ELF-1 (cell line): ENCODE results near the gene ECHDC1.
"Not testable (repeated sequence)": the region's sequence is repeated elsewhere in the genome, so short reads cannot be mapped to it uniquely, and the experiment has no call there.

Experiments
- DNase-seq: peaks from one replicate; pipeline ENCODE4 v3.0.0-alpha.2; 2016; ENCODE audit warnings: low read depth, low spot score

ECHDC1 gene, protein sequence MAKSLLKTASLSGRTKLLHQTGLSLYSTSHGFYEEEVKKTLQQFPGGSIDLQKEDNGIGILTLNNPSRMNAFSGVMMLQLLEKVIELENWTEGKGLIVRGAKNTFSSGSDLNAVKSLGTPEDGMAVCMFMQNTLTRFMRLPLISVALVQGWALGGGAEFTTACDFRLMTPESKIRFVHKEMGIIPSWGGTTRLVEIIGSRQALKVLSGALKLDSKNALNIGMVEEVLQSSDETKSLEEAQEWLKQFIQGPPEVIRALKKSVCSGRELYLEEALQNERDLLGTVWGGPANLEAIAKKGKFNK

DNA sequence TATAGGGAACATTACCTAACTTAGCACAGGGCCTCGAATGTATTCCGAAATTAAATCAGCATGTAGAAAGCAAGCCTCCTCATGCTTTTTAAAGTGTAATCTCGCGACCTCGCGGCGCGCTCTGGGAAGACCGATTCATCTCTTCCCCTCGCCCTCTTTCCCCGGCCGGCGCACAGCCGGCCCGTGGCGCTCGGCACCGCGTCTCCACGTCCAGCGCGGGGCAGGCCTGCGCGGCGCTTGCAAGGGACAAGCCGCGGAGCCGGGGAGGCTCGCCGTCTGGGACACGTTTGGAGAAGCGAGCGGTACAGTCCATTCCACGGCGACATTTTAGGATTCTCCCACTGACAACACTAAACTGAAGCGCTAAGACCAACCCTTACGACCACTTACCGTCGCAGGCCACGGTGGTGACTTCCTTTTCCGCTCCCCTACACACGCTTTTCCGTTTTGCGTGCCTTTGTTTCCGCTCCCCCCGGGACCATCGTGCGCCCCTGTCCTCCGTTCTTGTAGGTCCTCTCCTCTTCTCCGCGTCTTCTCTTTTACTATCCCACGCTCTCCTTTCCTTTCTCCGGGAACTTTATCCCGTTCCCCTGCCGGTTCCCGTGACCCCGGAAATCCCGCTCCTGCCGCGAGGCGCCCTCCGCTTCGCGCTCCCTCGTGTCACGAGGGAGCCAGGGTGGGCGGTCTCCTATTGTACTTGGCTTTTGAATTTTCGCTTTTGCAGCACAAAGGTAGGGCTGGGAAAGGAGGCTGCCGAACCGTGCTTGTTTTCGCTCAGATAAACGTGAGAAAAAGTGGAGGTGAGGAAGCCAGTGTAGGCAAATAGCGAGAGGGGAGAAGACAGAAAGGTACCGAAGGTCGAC lies at the start of gene ECHDC1:
Gene ECHDC1 (minus strand): TSS at position 664 of the 863 bp plus-strand sequence. CDS start 12,581 bp downstream, outside the sequence.
- DNase-seq, result peak; percentile 71

- DNase-seq, result no peak
Measured at GRCh38 chr6:127392301-127392700, 48.9 kb upstream of the ECHDC1 start.

DNA sequence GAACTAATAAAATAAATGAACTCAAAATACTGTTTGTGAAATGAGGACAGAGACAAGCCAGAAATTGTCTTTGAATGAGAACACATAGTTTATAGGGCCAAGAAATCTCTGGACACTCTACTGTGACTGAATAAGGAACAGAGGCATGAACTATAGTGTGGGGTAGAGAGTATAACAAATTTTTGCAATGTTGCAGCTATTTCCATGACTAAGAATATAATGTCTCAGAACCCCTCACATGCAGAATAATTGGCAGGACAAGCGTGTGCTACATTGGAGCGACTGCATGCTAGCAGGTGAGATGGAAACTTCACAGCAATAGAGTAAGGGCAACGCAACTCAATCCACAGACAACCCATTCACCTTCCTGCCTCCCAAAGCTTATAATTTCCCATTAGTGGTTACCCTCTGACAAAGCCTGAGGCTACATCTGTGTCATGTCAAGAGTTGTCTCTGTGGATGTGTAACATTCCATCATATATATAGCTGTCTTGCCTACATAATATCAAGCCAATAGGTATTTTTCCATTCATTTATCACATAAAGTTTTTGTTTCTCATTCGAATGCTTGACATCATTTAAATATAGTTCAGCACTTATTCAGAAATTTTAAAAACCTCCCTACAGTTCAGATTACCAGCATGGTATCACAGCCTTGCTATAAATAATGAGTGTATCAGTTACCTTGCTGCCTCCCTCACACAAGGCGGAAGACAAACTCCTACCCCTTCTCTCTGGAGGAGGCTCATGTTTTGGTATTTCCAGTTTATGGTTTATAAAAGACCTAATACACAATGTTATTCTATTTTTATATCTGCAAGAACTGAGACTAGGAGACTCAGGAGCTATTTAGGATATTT lies 47.9 kb upstream of the ECHDC1 start:
- no peak for DNase-seq

DNA sequence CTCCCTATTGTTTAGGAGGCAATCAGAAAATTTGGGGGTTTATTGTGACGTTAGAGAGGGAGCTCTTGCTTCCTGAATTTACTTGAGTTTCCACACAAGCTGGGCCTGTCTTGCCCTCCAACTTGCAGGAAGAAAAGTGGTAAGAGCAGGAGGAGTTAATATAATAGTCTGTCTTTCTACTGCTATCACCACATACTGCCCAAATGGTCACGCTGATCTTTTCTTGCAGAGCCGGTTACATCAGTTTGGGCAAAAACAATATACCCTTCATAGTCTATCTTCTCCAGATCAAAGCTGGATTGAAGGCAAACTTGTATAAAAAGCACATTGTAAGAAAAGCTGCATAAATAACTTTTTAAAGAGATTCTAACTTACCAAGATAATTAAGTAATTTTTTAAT lies 46.3 kb upstream of the ECHDC1 start:
- DNase-seq, result no peak

- DNase-seq, result no peak
Measured at GRCh38 chr6:127385668-127386430, 42.4 kb upstream of the ECHDC1 start.

DNA sequence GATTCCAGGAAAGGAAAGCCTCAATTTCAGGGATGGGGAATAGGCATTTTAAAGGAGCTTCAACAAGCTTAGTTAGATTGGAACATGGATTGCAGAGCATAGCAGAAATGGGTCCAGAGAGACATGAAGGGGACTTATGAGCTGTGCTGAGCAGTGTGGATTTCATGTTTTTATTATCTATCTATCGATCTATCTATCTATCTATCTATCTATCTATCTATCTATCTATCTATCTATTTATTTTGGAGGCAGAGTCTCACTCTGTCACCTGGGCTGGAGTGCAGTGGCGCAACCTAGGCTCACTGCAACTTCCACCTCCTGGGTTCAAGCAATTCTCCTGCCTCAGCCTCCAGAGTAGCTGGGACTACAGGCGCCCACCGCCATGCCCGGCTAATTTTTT lies 41.4 kb upstream of the ECHDC1 start:
- not testable (repeated sequence) for DNase-seq

- DNase-seq, result no peak
Measured at GRCh38 chr6:127383988-127384387, 40.6 kb upstream of the ECHDC1 start.

DNA sequence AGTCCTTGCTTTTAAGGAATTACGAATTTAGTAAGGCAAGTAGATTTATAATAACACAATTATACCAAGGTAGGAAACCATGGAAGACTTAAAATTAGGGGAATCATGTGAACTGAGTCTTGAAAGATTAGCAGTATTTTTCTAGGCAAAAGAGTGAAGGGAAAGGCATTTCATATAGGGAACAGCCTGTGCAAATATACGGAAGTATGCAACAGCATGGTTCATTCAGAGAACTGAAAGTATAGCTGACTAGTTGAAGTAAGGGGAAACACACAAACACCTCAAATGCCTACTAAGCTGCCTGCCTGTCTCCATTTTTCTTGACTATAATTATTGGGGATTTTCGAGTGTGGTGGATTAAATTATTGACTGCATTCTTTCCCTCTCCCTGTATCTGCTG lies 39.0 kb upstream of the ECHDC1 start:
- no peak for DNase-seq

- DNase-seq, result no peak
Measured at GRCh38 chr6:127381384-127381783, 38.0 kb upstream of the ECHDC1 start.

DNA sequence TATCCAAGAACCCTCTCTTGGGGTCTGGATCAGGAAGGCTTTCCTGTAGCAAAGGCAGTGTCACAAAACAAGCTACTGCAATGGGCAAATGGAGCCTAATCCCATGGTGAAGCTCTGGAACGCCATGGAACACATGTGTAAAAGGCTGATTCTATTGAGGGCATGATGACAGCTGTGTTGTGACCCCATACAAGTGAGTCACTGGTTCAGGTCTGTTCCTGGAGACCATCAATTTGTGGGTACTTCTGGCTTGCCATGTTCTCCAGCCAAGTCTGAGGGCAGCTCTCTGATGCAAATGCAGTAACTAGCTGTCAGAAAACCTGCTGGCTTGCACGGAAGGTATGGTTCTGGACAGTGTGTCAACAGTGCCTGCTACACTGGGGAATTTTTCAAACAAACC lies 33.3 kb upstream of the ECHDC1 start:
- no peak for DNase-seq

- DNase-seq, result no peak
Measured at GRCh38 chr6:127367023-127367375, 23.6 kb upstream of the ECHDC1 start.

DNA sequence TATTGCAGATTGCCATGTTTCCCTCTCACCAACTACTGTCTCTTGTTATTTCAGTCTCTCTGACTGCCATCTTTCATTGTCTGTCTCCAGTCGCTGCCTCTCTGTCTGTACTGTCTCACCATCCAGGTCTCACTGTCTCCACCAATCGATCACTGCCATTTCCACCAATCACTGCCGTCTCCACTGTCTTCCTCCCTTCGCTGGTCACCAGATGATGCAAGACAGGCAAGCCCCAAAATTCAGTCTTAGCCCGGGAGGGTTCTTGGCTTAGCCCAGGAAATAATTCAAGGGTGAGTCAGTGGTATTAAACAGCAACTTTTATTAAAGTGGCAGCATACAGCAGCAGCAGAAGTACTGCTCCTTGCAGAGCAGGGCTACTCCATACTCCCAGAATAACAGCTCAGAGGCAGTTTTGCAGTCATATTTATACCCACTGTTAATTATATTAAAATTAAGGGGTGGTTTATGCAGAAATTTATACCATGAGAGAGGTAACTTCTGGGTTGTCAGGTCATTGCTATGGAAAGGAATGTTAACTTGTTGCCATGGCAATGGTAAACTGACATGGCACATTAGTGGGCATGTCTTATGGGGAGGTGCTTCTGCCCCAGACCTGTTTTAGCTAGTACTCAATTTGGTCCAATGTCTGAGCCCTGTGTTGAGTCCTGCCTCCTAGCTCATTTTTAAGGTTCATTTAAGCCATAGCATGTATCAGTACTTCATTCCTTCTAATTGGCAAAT lies 23.0 kb upstream of the ECHDC1 start:
- DNase-seq, result peak; percentile 16

GRCh38 chr6:127365874-127366273 lies 22.5 kb upstream of the ECHDC1 start:
- no peak for DNase-seq

GRCh38 chr6:127352524-127352923 lies 9.1 kb upstream of the ECHDC1 start:
- no peak for DNase-seq

GRCh38 chr6:127349980-127350379 lies 6.6 kb upstream of the ECHDC1 start:
- no peak for DNase-seq

- DNase-seq, result no peak
Measured at GRCh38 chr6:127348028-127348661, 4.7 kb upstream of the ECHDC1 start.

DNA sequence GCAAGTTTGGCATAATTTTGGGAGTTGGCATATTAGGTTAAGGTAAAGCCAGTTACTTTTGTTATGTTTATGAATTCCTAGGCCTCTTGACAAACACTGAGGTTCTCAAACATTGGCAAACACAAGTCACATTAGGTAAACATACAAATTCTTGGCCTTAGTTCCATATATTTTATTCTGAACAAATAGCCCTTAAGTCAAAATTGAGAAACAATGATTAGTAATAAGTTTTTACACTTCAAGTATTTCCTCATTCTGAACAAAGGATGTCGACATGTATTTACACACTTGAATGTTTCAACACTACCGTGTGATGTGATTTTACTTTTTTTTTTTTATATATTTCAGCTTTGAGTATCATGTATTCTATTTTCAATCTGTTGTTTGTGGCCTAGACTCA lies 3.8 kb upstream of the ECHDC1 start:
- DNase-seq, result no peak

- DNase-seq, result no peak
Measured at GRCh38 chr6:127345521-127345920, 2.1 kb upstream of the ECHDC1 start.

DNA sequence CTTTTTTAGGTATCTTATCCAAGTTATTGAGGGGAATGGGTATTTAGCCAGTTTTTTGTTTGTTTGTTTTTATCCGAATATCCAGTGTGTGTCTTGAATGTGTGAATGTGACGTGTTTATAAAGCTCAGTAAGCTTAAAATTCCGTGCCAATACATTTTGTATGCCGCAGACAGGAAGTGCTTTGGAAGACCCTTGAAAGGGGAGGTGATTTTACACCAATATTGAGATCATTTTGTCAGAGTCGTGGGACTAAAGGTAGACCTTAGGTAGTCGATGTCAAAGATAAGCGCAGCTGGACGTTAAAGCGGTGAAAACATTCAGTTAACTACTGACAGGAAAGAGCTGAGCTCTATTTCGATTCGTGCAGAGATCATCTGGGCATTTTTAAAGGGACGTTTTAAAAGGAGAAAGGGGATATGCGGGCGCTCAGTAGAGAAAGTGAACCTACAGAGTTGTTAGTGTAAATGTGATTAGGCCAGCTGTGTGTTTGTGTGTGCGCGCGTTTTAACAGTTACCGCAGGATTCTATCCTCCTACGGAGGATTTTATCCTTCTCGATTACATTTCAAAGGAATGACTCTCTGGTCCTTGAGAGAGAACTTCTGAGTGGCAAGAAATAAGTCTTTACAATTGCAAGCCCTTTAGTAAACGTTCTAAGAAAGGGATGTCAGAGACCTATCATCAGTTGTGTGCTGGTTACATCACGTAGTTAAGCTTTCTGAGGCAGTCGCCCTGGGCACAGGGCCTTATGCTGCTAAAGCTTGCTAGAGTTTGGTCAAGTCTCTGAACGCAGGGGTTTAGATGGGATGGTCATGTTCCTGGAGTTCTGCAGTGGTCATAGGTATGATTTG lies 625 bp upstream of the ECHDC1 start:
- DNase-seq, result peak; percentile 29
